Activated T-cell treated with anti-CD3 and anti-CD28 coated beads for 4 hours (primary cell): ENCODE data around the gene WNT3A.

ENCODE experiments used
- DNase-seq: peaks from one replicate; pipeline ENCODE4 v3.0.0-alpha.2; 2020

The WNT3A gene

DNA sequence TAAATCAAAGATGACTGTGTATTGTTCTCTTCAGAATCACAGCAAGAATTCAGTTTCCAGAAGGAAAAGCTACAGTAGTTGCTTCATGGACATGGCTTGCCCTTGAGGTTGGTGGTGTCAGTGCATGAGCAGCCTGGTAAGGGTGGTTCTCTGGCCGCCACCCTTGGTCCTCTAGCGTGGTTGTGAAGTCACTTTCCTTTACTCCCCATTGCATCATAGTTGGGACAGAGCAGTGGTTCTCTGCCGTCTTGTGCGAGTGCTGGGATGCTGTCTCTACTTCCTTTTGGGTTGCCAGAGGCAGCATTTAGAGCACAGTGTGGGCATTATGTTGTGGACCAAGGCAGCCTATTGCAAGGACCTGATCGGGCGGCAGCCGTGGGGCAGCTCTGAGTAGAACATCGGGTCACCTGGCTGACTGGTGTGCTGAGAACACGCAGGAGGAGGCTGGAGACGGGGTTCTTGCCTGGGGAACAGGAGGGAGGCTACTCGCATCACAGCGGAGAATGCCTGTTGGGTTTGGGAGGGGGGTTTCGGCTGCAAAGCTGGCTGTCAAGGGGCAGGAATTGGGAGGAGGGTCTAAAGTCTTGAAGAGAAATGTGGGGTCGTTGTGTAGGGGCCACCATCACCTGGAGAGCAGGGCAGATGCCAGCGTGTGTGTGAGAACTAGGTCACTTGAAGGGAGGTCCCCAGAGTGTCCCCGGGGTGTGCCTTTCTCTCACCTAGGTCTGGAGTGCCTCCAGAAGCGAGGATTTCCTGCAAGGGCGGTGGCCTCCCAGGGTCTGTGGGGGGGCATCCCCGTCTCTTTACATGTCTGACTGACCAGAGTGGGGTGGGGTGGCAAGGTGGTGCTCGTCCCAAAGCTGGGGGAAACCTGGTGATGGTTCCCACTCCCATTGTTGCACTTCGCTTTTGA is 82.0 kb downstream of the WNT3A start:
- DNase-seq: no peak

DNA sequence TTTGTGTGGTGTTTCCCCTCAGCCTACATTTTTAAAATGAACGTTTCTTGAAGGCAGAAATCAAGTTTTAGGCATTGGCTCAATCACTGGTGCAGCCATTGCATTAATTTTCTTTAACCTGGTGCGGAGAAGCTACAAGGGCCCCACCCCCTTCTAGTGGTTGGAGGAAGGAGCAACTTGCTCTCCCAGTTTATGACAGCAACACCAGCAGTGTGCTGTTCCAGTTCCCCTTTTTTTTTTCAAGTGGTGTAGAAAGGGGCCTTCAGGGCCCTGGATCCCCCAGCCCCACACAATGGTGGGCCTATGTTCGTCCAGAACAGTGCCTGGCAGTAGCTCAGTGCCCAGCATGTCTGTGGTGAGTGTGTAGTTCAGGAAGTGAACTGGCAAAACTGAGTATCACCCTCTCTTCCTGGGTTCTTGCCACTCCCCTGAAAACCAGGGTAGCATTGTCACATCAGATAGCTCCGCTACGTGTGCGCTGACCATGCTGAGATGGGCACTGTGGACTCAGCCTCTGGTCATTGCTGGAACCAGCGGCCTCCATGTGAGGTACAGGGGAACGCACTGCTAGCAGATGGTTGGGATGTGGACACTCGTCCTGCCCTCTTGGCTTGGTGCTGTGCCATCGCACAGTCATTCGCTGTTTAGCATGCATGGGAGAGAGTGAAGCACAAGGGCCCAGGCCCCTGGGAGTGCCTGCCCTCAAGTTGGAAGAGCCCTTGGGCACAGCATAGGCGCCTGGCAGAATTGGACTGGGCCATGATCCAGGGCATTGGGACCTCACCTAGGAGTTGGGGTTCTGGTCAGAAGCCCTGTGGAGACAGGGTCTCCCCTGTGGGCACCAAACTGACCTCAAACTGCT is 83.0 kb downstream of the WNT3A start:
- no peak for DNase-seq

DNA sequence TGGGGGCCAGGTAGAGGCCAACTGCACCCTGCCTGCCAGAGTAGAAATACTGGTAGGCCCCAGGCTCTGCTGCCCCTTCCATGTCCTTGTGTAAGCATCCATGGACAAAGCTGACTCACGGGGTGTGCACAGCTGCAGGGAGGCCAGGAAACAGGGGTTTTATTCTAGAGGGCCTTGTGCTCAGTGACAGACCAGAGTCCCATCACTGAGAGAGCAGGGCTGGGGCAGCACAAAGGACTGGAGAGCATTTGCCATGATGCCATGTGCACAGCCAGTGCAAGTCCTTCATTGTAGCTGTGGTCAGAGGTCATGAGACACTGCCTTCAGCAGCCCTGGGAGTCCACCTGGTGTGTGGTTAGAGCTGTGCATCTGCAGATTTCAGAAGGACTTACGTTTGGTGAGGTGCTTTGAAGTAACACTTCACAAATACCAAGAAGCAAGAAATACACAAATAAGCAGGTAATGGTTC is 83.8 kb downstream of the WNT3A start:
- no peak for DNase-seq

DNA sequence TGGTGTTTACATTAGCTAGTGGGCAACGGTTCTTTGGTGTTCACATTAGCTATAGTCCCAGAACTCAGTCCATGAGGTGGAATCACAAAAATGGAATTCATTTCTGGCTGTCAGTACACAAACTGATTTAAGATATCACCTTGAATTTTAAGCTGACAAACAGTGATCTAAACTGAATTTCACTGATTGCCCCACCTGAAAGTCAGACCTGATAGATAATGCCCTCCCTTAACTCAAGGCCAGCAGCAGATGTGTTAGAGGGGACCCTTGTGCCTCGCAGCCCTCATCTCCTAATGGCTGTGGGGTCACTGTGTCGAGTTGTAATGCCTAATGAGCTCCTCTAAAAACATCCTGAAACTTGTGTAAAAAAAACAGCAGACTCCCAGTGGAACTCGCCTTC is 84.3 kb downstream of the WNT3A start:
- DNase-seq: no peak

DNA sequence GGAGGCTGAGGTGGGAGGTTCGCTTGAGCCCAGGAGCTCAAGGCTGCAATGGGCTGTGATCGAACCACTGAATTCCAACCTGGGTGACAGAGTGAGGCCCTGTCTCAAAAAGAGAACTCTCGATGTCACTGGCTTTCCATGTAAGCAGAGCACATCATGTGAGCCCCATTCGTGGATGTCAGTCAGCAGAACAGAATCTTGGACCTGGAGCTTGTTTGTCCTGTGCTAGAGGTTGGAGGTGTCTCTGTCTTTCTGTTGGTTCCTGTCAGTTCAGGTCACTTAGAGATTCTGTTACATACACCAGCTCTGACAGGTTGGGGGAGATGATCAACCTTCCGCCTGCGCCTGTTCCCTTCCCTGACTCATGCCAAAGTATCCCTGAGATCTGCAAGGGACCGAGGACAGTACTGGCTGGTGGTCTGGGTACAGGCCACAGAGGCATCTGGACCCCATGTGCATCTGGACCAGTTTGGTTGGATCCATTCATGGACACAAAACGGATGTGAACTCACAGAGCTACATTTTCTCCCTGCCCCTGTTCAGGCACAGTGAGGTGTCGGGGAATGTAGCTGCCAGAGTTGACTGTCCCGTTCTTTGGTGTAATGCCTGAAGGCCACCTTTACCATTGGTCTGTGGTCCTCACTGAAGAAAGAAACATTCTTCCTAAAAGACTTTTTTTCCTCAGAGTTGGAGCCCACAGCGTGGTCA is 85.7 kb downstream of the WNT3A start:
- no peak for DNase-seq

DNA sequence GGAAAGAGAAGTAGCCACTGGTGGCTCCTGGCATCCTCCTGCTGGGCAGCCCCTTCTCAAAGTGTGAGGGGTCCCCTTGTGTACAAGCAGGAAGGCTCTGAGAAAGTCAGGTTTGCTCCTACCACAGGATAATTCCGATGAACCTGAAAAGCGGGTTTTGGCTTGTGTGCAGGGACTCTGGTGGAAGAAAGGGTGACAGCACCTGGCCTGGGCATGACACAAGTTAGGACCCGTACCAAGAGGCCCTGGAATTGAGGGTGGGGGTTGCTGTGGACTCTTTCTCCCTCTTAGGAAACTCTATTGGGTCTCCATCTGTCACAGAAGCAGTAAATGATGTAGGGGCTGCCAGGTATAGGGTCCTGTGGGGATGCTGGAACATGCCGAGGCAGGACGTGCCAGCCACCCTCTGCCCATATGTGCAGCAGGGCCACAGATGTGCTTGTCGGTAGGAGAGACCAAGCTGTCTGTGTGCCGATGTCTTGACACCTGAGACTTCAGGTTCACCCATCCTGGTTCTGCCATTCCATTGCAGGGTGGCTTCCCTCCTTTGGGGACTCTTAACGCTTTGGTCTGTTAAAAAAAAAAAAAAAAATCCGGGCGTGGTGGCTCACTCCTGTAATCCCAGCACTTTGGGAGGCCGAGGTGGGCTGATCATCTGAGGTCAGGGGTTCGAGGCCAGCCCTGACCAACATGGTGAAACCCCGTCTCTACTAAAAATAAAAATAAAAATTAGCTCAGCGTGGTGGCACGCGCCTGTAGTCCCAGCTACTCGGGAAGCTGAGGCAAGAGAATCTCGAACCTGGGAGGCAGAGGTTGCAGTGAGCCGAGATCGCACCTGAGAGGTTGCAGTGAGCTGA is 86.5 kb downstream of the WNT3A start:
- no peak for DNase-seq

DNA sequence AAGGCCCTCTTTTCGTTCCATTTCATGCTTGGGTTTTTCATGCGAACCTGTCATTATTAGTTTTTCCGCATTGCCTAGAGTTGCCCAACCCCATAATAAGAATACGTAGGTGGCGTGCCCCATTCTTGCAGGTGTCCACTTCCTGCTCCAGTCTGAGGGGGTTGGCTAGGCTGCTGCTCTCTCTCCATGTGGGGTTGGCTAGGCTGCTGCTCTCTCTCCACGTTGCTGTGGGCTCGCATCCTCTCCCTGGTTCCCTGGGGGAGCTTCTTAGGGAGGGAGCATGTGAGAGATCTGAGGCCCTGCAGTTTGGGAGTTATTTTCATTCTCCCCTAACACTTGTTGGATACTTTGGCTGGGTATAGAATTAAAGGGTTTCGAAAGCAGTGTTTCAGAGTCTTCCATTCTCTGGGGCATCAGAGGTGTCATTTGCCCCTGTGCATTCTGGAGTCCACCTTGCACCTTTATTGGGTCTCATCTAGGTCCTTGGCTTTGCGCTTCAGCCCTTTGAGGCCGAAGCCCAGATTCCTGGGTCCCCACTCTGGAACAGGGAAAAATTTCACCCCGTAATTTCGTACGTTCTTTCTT is 87.7 kb downstream of the WNT3A start:
- no peak for DNase-seq

DNA sequence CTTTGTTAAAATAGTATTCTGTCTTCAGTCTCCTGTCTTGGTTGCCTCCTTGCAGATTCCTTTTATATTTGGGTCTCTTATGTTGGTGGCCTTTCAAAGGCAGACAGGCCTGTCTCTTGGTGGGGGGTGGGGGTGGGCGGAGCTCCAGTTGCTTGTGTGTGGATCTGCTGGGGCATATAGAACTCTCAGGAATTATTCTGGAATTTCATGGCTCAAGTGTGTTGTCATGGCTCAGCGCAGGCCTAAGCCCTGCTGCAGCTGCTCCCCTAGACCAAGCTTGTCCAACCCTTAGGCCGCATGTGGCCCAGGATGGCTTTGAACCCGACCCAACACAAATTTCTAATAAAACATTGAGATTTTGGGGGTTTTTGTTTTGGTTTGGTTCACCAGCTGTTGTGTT is 88.4 kb downstream of the WNT3A start:
- DNase-seq: no peak

DNA sequence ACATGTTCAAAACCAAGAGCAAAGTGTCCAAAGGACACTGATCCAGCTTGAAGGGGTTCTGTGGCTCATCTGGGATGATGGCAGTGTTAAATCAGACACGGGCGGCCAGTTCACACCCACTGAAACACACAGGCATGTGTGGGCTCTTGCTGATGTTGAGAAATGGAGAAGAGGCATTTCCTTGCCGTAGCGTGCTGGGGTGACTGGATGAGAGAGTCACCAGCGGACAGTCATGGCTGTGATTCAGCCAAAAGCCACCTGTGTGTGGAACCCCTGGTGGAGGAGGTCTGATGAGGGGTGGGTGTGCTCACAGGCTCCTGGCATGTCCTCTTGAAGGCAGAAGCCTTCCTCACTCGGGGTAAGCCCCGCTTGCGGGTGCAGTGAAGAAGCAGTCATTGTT is 89.1 kb downstream of the WNT3A start:
- no peak for DNase-seq

DNA sequence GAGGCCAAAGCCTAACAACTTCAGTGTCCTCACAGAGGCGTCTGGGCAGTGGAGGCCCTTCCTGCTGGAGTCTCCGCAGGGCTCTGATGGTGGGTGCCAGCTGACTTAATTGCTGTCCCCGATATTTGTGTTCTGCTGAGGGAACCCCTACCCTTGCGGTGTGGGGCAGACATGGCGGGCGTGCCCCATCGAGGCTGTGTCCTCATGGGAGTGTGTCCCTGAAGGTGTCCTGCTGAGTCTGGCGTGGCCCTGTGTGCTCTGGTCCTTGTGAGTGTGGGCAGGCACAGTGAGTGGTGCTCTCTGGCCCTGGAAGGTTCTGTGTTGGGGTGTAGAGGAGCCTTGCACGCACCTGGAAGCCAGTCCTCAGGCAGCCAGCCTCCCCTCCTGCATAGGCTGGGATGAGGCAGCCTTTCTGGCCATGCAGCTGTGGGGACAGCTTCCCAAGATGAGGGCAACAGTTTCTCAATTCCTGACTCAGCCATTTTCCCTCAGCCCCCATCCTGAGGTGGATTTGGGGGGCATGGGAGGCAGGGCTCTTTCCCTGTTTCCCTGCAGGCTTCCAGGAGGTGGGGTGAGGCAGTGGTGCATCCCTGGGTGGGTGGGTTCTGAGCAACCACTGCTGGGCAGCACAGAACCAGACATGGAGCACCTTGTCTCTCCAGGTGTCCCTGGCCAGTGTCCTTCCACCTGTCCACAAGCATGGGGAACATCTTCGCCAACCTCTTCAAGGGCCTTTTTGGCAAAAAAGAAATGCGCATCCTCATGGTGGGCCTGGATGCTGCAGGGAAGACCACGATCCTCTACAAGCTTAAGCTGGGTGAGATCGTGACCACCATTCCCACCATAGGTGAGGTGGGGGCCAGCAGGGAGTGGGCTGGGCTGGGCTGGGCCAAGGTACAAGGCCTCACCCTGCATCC is 89.9 kb downstream of the WNT3A start:
- DNase-seq: no peak

DNA sequence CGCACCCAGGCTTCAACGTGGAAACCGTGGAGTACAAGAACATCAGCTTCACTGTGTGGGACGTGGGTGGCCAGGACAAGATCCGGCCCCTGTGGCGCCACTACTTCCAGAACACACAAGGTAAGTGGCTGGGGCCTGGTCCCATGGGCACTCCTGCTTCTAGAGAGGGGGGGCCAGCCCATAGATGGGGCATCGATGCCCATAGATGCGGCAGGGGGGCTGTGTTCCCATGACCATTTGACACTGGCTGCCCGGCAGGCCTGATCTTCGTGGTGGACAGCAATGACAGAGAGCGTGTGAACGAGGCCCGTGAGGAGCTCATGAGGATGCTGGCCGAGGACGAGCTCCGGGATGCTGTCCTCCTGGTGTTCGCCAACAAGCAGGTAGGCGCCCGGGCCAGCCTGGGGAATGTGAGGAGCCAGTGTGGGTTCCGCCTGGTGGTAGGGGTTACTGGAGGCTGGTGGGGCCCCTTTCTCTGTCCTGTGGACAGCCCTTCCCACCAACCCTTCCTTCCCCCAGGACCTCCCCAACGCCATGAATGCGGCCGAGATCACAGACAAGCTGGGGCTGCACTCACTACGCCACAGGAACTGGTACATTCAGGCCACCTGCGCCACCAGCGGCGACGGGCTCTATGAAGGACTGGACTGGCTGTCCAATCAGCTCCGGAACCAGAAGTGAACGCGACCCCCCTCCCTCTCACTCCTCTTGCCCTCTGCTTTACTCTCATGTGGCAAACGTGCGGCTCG is 90.7 kb downstream of the WNT3A start:
- no peak for DNase-seq

DNA sequence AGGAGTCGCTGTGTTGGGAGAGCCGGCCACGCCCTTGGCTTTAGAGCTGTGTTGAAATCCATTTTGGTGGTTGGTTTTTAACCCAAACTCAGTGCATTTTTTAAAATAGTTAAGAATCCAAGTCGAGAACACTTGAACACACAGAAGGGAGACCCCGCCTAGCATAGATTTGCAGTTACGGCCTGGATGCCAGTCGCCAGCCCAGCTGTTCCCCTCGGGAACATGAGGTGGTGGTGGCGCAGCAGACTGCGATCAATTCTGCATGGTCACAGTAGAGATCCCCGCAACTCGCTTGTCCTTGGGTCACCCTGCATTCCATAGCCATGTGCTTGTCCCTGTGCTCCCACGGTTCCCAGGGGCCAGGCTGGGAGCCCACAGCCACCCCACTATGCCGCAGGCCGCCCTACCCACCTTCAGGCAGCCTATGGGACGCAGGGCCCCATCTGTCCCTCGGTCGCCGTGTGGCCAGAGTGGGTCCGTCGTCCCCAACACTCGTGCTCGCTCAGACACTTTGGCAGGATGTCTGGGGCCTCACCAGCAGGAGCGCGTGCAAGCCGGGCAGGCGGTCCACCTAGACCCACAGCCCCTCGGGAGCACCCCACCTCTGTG is 91.6 kb downstream of the WNT3A start:
- no peak for DNase-seq

DNA sequence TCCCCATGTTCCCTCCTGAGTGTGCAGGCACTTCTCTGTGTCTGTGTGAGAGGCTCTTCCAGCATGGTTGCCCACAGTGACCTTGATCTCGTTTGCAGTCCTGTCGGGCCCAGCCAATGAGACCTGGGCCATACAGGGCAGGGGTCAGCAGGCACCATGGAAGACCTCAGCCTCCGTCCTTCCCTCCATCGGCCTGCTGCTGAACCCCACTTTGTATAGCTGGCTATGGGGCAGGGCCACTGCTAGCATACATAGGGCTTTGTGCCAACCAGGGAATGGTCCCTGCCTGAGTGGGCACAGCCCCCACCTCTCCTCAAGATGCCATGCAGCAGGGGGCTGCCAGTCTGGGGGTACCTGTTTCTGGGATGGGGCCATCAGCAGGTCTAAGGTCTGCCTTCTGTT is 92.5 kb downstream of the WNT3A start:
- no peak for DNase-seq

DNA sequence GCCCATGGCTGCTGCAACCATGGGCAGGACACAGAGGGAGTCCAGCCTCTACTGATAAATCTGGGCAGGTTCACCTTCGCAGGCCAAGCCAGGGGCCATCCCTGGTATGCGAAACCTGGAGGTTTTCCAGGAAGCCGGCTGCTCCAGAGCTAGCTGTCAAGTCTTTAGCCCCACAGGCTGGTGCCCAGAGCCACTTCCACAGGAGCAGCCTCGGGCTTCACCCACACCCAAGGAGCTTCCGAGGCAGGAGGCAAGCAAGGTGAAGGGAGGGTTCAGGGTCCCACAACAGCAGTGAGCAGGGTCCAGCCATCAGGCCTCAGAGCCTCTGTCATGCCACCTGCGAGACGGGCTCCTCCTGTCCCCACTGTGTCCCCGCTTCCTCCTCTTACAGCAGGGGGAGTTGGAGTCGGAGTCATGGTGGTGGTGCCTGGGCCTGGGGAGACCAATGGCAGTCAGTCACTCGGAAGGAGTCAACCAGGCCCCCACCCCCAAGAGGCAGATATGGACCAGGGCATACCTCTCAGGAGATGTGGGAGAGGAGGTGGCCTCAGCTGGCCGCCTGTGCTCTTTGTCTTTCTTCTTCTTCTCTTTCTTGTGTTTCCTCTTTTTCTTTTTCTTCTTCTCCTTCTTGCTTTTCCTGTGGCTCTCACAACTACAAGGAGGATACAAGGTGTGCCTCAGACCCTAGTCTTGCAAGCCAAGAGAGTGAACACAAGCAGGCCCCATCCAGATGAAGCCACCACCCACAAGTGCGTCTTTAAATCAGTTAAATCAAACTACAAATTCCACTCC is 94.2 kb downstream of the WNT3A start:
- DNase-seq: no peak

DNA sequence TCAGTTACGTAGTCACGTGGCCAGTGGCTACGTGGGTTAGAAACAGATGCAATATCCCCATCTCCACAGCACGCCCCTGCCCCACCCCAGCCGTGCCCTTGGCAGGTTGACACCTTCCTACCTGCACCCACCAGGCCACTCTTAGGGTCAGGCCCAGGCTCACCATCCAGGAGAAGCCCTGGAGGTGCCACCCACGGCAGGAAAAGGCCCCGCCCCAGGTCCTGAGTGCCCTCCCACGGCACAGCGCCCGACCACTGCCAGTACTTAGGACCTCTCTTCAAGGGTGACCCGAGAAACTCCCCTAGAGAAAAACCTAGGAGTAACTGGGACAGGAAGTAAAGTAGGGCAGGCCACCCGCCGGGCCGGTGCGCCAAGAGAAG is 94.8 kb downstream of the WNT3A start:
- no peak for DNase-seq

DNA sequence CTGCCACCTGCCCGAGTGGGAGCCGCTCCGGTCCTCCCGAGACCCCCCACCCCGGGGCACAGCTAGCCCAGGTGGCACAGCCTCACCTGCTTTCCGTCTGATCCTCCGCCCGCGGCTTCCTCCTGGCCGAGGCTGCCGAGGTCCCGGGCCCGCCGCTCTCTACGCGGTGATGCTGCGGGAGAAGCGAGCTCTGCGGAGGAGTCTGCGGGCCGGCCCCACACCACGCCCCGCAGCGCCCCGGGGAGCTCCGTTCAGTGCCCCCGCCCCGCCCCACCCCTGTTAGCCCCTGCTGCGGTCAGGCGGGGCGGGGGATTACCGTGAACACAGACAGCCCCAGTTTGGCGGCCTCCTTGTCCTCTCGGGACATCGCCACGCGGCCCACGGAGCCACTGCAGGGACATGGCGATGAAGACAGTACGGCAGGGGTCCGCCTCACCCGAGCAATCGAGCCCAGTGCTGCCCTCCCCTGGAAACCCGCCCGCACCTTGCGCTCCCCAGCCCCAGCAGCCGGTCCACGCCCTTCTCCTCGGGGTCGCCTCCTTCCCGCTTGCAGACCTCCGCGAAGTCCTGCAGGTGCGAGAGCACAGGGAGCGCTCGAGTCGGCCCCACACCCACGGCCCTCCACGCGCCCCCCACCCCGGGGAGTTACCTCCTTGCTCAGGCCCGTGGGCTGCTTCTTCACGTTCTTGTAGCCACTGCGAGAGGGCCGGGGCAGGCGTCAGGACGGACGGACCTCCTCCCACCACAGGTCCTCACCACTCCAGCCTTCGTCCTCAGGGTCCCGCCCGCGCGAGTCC is 95.4 kb downstream of the WNT3A start:
- no peak for DNase-seq

DNA sequence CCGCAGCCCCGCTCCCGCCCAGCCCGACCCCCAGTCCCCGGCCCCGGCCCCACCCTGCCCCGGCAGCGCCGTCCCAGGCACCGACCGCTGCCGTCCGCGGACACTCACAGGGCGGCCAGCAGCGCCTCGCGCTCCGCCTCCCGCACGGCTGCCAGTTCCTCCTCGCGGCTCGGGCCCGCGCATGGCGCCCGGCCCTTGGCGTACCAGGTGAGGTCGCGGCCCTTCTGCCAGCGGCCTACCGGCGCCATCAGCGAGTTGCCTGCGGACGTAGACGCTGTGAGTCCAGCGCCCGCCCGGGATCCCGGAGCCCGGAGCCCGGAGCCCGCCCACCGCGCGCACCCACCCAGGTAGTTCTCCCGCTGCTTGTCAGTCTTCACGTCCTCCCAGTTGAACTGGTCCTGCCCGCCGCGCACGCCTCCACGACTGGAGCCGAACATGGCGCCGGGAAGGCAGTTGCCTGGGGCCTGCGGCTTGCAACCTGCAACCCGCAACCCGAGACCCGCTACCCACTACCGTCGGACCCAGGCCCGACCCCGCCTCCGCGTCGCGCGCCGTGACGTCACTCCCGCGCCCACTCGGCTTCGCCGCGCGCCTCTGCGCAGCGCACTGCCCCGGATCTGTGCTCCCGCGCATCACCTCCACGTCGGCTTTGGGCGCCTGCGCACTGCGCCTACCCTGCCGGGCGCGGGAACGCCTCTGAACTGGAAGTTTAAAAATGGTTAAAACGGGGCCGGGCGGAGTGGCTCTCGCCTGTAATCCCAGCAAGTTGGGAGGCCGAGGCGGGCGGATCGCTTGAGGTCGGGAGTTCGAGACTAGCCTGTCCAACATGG is 96.2 kb downstream of the WNT3A start, which contains the start of gene C1orf35:
TSS of gene C1orf35 (minus strand) at position 535 of the 830 bp plus-strand sequence. CDS start at position 437, 98 bp downstream.
- peak; percentile 92 for DNase-seq
